ENCODE results near the gene PDCD1. TPM values are rescaled to one million over a fixed set of nuclear protein-coding genes. Genes with fewer than 3 reads are reported as not detected.

The PDCD1 gene
- total RNA-seq, 1 donor = not detected

- Histone ChIP-seq H3K27me3 (ENCODE audit: insufficient read depth, low read length) (peaks cover 2% of the 10 kb centered on the region), H2AFZ (ENCODE audit: low read length) (no peak overlapping the region), H3K4me1 (ENCODE audit: insufficient read depth, low read length) (peaks cover under 1% of the 10 kb centered on the region), H3K4me2 (ENCODE audit: insufficient read depth, low read length) (no peak overlapping the region), H3K4me3 (ENCODE audit: insufficient read depth, low read length) (no peak overlapping the region), H3K9me3 (ENCODE audit: low read depth, low read length) (no peaks in the 10 kb centered on the region), H3K27ac (ENCODE audit: low read depth, low read length) (no peak overlapping the region), H3K79me2 (ENCODE audit: insufficient read depth, low read length) (no peaks in the 10 kb centered on the region), H3K36me3 (ENCODE audit: insufficient read depth, low read length) (no peaks in the 10 kb centered on the region), H4K20me1 (ENCODE audit: insufficient read depth, low read length) (no peaks in the 10 kb centered on the region)
- peak; percentile 60 for DNase-seq (ENCODE audit: insufficient read length, low spot score, missing footprints)
- TF ChIP-seq CTCF (IDR thresholded peaks at IDR 0.05; ENCODE audit: extremely low read depth, low read depth, low read length) = no peak
These were observed 38.7 kb upstream of the PDCD1 start for GRCh38 chr2:241897231-241897916.

GRCh38 chr2:241896746-241897201, 38.1 kb upstream of the PDCD1 start:
- no peak for TF ChIP-seq CTCF (IDR thresholded peaks at IDR 0.05; ENCODE audit: extremely low read depth, low read depth, low read length)
- Histone ChIP-seq H2AFZ (ENCODE audit: low read length) (no peak overlapping the region), H3K4me2 (ENCODE audit: insufficient read depth, low read length) (no peak overlapping the region), H3K9me3 (ENCODE audit: low read depth, low read length) (no peaks in the 10 kb centered on the region), H3K36me3 (ENCODE audit: insufficient read depth, low read length) (no peaks in the 10 kb centered on the region), H3K4me3 (ENCODE audit: insufficient read depth, low read length) (no peak overlapping the region), H3K4me1 (ENCODE audit: insufficient read depth, low read length) (peaks cover 5% of the 10 kb centered on the region), H4K20me1 (ENCODE audit: insufficient read depth, low read length) (no peaks in the 10 kb centered on the region), H3K27ac (ENCODE audit: low read depth, low read length) (no peak overlapping the region), H3K27me3 (ENCODE audit: insufficient read depth, low read length) (peaks cover 2% of the 10 kb centered on the region), H3K79me2 (ENCODE audit: insufficient read depth, low read length) (no peaks in the 10 kb centered on the region)
- peak; percentile 79 for DNase-seq (ENCODE audit: insufficient read length, low spot score, missing footprints)

- no peaks in the 10 kb centered on the region for H3K9me3 ChIP-seq (ENCODE audit: low read depth, low read length)
- H2AFZ ChIP-seq (ENCODE audit: low read length) = no peak overlapping the region
- no peaks in the 10 kb centered on the region for H3K79me2 ChIP-seq (ENCODE audit: insufficient read depth, low read length)
- peaks cover 5% of the 10 kb centered on the region for H3K4me1 ChIP-seq (ENCODE audit: insufficient read depth, low read length)
- H3K36me3 ChIP-seq (ENCODE audit: insufficient read depth, low read length) = no peaks in the 10 kb centered on the region
- H3K27me3 ChIP-seq (ENCODE audit: insufficient read depth, low read length) = peaks cover 1% of the 10 kb centered on the region
- H3K4me3 ChIP-seq (ENCODE audit: insufficient read depth, low read length) = no peak overlapping the region
- DNase-seq (ENCODE audit: insufficient read length, low spot score, missing footprints) = peak; percentile 88
- H4K20me1 ChIP-seq (ENCODE audit: insufficient read depth, low read length) = no peaks in the 10 kb centered on the region
- TF ChIP-seq CTCF (IDR thresholded peaks at IDR 0.05; ENCODE audit: extremely low read depth, low read depth, low read length) = no peak
- no peak overlapping the region for H3K27ac ChIP-seq (ENCODE audit: low read depth, low read length)
- H3K4me2 ChIP-seq (ENCODE audit: insufficient read depth, low read length) = no peak overlapping the region
These were observed 37.3 kb upstream of the PDCD1 start for GRCh38 chr2:241895712-241896641.

GRCh38 chr2:241895427-241895711, 36.7 kb upstream of the PDCD1 start:
- Histone ChIP-seq H3K79me2 (ENCODE audit: insufficient read depth, low read length) (no peaks in the 10 kb centered on the region), H3K27me3 (ENCODE audit: insufficient read depth, low read length) (no peaks in the 10 kb centered on the region), H3K4me3 (ENCODE audit: insufficient read depth, low read length) (no peak overlapping the region), H3K27ac (ENCODE audit: low read depth, low read length) (no peak overlapping the region), H3K36me3 (ENCODE audit: insufficient read depth, low read length) (no peaks in the 10 kb centered on the region), H4K20me1 (ENCODE audit: insufficient read depth, low read length) (no peaks in the 10 kb centered on the region), H3K4me2 (ENCODE audit: insufficient read depth, low read length) (no peak overlapping the region), H3K4me1 (ENCODE audit: insufficient read depth, low read length) (peaks cover 5% of the 10 kb centered on the region), H2AFZ (ENCODE audit: low read length) (no peak overlapping the region), H3K9me3 (ENCODE audit: low read depth, low read length) (no peaks in the 10 kb centered on the region)
- DNase-seq (ENCODE audit: insufficient read length, low spot score, missing footprints) = no peak
- no peak for TF ChIP-seq CTCF (IDR thresholded peaks at IDR 0.05; ENCODE audit: extremely low read depth, low read depth, low read length)
